ENCODE results near the gene FAM83C.
"Not testable (repeated sequence)": the region's sequence is repeated elsewhere in the genome, so short reads cannot be mapped to it uniquely, and the experiment has no call there.

Gene FAM83C

DNA sequence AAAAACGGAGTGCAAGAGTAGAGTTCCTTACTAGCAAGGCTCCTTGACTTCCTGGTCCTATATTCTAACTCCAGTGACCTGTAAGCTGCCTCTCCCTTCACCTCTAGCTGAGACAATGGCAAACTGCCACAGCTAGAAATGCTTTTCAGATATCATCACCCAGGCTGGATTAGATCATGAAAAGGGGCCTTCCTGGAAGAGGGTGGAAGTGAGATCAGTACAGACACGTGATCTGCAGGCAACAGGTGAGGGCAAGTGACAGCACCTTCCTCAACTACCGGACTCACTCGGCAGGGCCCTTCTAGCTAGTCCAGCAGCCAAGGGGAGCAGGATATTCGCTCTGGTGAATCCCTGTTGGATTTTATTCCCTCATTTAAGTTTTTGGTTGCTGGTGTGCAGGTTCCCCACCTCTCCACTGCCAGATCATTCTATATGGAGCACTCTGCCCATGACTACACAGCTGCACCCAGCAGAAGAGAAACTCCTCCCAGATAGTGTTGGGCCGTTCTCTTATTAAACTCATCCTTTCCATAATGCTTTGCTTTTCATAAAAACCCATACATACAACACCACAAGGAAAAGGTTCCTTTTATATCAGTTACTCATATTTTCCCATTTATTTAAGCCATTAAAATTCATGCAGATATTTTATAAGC lies 26.4 kb upstream of the FAM83C start:
- DNase-seq, result no peak

DNA sequence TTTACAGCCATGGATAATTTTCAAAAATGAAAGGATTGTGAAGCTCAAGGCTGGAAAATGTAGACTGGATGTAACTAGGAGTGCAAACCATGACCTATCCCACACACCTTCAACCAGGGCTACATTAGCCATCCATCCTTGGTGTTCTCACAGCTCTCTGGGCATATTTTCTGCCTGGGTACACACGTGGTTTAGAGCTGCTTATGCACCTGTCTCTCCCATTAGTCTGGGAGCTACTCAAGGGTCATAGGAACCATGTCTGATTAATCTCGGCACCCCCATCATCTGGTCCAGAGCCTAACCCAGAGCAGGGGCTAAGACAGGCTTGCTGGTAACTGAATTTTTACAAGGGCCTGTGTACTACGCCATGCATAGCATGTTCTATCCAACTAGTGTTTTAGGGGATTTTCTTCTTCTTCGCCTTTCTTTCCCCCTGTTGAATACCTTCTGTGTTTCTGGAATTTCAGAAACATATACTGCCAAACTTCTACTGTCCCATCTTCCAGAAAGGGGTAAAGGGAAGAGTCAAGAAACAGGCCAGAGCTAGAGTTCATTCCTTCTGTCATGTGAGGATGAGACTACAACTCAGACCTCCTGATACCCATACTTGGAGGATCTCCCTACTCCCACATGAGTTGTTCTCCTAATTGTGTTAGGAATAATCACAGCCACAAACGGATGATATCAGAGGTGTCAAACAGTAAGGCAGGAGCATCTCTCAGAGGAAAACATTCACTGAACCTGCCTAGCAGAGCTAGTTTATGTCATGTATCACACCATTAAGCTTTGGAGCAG lies 25.4 kb upstream of the FAM83C start:
- DNase-seq, result no peak

DNA sequence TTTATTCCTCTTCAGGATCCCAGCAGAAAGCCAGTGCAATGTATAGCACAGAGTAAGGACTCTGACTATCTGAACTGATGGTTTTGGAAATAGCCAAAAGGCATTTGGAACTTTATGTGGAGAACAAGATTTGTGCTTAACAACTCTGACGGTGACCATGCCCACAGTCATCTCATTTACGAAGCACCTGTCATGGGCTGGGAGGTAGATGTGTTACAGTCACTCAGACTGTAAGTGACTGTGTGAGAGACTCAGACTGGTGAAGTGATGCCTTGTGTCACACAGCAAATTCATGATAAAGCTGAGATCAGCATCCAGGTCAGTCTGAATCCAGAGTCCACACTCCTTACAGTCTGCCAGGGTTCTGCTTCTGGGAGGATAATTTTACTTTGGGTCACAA lies 23.9 kb upstream of the FAM83C start:
- no peak for DNase-seq

DNA sequence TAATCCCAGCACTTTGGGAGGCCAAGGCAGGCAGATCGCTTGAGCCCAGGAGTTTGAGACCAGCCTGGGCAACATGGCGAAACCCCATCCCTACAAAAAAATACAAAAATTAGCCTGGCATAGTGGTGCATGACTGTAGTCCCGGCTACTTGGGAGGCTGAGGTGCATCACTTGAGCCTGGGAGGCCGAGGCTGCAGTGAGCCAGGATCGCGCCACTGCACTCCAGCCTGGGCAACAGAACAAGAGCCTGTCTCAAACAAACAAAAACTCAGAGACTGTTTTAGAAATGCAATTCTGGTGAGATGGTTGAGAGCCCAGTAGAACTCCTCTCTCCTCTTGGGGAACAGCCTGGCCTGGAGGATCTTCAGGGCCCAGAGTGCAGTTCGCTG lies 23.4 kb upstream of the FAM83C start:
- DNase-seq, result not testable (repeated sequence)

DNA sequence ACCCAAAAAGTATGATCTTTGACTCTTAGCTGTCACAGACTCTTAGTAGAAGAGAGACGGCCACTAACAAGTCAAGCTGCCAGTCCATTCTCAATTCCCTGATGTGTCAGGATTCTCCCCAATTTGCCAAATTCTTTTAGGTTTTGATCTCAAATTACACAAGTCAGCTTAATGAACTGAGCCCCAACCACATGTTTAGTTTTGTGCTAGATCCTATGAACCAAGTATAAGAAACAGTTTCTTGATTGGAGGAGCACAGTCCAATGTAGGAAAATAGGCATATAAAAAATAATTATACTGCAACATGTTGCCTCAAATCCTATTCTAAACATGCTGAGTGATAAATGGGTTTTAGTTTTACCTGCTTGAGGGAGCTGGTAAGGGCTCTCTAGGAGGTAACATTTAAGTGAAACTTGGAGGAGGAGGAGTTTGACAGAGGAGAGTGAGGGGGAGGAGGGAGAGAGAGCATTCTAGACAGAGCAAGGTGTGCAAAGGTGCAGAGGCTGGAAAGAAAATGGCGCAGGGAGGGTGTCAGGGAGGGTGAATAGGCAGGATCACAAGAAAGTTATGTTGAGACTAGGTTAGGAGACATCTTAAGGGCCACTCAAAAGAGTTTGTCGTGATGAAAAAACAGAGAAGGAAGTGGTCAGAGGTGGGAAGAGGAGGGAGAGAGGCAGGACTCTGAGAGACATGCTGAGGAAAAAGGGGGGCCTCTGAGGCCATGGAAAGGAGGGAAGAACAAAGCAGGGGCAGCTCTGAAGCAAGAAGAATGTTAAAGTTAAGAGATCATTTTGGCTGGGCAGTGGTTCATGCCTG lies 22.8 kb upstream of the FAM83C start:
- DNase-seq, result no peak

DNA sequence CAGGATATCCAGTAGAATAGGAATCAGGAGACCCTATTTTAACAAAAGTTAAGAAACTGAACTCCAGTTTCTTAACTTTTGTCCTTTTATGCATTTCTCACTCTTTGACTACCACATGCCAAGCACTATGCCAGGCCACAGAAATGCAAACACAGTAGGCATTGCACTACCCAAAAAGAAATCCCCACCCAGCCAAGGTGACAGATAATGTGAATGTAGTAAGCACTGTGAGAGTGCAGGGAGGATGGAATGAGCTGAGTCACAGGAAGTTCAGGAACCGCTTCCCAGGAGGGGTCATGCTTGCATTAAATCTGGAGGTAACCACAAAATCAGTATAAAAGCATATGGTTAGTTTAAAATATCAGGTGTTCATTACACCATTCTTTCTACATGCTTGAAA lies 20.1 kb upstream of the FAM83C start:
- DNase-seq, result no peak

DNA sequence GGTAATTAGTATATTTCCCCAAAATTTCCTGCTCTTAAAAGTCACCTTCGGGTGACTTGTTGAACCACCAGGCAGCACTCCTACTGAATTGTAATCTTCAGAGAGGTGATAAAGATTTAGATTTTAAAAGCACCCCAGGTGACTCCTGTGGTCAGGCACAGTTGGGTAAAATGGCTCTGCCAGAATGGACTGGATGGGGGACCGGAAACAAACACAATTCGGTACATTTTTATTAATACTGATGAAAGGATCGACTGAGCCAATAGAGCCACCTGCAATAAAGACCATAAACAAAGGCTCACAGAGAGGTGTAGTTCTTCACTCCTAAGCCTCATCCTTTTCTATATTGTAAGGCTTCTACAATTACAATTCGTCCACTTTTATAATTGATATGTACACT lies 19.6 kb upstream of the FAM83C start:
- no peak for DNase-seq

DNA sequence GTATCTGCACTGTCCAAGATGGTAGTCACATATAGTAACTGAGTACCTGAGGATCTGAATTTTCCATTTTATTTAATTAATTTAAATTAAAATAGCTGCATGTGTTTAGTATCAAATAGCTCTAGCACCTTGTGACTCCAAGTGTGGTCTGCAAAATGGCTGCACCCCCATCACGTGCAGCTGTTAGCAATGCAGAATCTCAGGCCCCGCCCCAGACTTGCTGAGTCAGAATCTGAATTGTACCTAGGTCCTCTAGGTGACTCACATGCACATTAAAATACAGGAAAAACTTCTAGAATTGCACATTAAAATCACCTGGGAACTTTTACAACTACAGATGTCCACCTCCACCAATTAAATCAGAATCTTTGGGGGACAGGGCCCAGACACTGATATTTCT lies 19.2 kb upstream of the FAM83C start:
- DNase-seq, result no peak

DNA sequence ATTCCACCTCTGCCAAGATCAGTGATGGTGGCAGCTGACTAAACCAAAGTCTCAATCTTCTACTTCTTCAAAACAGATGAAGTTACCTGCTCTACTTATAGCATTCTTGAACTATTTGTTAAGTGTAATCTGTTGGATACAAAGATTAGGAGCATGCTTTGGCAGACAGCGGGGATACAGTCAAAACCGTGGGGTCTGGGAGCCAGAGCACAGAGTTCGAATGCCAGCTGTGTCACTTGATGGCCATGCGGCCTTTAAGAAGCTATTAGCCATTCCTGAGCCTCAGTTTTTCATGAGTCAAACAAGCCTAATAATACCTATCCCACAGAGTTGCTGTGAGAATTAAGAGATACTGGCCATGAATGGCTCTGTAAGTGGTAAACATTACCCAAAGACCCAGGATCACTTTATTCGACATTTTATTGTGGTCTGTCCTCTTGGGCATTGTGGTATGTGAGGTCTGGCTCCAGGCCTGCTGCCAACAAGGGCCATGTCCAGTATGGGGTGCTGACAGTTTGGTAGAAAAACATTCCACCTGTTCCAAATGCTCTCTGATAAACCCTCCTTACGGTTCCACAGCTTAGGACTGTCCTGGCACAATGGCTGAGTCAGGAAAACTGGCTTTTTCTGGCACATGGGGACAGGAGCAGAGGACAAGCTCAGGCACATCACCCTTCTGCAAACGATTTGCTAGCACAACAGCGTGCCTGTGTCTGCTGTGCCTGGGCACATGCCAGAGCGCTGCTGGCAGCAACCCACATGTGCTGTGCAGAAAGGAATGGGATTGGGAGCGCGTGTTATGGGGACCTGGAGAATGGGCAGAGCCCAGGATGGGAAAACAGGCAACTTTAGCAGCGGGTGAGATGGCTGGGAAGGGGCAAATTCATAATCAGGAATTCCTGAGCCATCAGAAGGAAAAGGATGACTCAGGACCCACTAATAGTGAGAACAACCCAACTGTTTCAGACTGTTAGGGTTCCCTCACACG lies 15.7 kb upstream of the FAM83C start:
- no peak for DNase-seq

DNA sequence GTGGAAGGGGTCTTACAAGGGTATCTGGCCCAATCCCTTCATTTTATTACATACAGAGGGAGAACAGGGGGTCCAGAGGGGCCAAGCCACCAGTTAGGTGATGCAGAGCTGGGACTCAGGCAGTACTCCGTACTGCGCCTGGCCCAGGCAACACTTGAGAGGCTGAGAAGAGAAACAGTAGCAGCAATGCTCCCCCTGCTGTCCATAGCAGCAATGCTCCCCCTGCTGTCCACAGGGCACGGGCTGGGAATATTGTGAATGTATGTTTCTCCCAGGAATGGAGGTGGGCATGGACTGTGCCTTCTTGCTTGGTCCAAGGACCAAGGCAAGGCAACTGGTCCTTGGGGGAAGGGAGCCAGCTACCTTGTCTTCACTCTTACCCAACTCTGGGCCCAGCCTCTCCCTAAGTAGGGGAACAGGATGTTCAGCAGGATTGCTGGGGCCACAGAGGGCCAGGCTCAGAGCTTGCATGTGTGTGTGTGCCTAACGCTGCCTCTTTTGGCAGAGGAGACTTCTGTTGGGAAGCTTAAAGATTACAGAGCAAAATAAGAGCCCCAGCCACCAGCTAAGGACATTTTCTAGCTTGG lies 14.8 kb upstream of the FAM83C start:
- DNase-seq, result peak; percentile 40 to 75

DNA sequence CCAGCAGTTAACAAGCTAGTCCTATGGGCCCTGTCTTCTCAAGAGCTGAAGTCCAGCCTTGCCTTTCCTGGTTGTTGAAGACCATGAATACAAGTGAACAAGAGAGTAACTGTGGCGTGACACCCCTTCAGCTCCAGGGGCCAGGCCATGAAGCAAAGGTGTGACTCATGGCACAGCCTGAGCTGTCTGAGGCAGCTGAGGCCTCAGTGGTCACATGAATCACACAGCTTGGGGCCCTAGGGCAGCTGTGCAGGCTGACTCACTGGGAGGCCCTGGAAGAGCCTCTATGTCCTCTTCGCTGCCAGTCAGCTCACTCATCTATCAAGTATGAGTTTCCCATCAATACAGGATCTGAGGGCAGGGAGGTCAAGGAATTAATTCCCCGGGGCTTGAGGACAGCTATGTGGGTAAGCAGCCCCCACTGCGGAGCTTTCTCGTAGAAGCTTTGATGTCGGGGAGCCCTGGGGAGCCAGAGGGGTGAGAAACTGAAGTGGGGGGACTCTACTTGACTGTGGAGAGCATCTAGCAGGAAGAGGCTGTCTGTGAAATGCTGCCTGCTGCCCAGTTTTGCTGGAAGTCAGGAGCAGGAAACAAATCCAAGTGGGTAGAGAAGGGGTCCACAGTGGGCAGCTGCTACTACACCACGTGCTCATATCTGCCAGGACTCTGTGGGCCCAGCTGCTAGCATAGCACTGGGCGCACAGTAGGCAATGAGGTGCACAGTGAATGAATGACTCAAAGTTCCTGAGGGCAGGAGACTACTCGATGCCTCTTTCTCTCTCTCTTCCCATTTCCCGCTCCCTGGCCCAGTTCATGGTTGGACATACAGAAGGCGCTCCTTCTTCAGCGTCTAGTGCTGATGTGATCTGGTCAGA lies 13.7 kb upstream of the FAM83C start:
- no peak for DNase-seq

DNA sequence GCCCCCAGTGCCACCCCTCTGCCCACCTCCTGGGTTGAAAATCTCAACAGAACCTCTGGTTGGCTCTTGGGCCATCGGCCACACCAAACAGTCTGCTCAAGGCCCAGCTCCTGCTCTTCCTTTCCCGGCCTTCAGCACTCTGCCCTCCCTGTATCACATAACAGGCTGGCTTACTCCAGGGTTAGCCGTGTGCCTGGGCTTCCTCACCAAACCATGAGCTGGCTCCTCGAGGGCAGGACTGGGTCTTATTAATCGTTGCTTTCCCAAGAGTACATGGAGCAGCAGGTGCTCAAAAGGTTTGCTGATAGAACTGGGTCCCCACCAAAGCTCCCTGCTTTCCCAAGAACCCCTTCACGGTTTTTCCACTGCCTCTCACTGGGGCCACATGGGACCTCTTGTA lies 12.7 kb upstream of the FAM83C start:
- DNase-seq, result no peak

DNA sequence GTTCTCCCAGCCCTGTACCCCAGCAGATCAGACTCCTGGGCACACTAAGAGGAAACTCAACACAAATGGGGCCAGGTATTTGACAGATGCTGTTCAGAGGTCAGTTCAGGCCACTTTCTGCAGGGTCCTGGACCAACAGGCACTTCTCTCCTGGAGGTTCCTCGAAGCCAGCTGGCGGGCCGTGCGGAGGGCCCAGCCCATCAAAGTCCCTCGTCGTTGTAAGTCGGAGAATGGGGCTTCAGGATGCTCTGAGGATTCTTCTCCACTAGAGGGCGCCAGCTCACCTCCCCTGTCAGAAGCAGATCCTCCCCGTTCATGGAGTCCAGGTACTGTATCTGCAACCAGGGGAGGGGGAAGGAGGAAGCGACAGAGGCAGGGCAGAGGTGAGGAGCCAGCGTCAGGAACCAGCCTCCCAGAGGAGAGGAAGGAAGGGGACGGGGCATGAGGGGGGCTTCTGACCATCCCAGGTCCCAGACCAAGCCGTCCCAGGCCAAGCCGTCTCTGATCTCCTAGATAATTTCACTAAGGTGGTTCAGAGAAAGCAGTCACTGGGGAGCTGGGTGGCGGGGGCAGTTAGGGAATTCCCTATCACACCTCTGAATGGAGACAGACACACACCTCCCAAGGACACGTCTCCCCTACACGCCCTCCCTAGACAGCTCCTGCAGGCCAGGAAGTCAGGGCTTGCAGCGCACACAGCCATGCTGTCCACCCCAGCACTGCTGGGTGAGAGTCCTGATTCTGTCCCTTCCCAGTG lies 11.7 kb upstream of the FAM83C start:
- peak; percentile 83 to 96 for DNase-seq

DNA sequence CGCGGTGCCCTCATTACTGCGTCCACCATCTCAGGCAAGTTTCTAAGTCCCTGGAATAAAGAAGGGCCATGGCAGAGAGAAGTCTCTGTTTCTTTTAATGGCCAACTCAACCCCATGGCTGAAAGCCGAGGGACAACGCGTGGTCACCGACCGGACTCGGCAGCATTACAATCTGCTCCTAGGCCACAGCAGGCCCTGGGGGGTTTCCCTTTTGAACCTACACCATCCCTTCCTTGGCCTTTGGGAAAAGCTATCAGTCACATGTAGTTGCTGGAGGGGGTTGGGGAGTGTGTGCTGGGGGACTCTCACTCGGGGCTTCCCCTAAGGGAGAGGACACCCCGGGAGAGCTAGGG lies 11.1 kb upstream of the FAM83C start:
- no peak for DNase-seq

DNA sequence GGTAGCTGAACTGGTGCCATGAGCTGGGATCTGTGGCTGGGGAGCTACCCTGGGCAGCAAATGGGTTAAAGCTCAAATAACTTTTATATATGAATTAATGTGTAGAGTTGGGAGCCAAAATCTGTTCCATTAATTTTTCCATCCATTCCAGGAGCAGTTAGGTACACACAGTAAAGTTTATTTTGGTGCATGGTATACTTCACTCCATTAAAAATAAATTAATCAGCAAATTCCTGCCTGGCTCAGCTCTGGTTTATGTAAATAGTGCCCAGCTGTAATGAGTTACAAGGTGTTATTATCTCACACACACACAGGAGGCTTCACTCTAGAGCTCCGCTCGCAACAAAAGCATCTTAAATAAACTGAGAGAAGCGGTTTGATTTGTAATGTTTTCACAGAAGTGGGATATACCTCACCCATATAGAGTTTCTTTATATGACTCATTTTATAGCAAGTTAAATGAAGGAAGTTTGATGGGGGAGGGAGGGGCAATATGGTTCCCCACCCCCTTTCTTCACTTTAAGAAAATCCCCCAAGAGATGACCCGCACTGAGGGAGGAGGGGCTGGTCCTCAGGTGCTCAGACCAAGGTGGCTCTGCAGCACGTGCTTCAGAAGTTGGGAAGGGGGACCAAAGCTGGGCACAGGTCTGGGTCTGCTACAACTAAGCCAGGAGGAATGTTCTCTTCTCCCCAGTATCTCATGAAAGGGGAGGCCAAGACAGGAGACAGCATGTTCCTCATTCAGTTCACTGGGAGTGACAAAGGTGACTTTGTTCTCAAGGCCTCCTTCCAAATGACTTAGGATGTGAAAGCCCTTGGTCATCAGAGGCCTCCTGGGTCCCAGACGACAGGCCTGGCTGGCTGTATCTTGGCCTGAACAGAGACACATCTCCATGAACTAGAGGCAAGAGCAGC lies 10.5 kb upstream of the FAM83C start:
- DNase-seq, result no peak

DNA sequence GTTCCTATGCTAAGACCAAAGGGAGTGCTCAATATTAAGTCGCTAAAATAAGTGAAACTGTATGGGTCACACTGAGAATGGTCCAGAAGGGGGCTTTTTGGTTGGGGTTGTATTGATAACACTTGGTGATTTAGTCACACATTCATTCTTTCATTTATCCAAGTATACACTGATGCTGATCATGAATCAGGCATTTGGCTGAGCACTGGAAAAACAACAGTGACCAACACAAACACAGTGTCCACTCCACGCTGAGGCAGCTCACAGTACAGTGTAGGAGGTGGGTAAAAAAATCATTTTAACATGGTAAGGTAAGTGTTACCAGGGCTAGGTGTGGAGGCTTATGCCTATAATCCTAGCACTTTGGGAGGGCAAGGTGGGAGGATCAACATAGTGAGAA lies 9.2 kb upstream of the FAM83C start:
- no peak for DNase-seq

DNA sequence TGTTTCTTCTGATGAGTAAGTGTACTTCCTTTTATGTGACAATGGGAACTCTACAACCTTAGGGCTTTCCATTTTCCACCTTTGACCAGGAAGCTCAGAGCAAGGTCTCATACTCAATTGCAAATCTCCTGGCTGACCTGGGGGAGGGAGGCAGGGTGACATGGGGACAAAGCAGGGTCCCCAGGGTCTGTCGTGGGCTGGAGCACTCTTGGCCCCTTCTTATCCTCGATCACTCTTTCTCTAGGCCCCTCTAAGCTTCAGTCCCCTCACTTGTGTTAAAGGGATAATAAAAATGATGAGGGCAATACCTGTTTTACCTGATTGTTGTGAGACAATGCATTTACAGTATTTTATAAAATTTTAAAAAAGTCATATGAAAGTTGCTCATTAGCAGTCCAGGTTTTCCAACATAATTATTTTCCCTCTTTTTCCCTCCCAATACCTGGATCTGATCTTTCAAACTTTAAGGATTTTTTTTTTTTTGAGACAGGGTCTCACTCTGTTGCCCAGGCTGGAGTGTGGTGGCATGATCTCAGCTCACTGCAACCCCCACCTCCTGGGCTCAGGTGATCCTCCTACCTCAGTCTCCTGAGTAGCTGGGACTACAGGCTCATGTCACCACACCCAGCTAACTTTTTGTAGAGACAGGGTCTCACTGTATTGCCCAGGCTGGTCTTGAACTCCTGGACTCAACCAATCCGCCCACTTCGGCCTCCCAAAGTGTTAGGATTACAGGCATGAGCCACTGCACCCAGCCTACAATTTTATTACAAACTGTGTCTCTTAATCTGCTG lies 8.4 kb upstream of the FAM83C start:
- DNase-seq, result no peak

DNA sequence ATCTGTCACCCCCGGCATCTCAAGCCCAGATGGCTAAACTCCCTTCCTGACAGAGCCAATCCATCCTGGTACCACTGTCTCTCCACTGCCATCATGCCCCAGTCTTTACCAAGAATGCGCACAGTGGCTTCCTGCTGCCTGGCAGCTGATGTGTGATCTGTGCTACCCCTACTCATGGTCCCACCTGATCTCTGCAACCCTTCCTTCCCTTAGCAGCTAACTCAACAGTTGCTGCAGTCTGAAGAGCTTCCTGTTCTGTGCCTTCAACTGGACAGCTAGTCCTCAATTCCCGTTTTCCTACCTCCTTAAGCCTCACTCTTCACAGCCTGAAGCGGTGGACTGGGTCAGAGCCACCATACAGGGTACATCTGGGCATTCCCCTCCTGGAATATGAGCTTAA lies 7.6 kb upstream of the FAM83C start:
- DNase-seq, result no peak

DNA sequence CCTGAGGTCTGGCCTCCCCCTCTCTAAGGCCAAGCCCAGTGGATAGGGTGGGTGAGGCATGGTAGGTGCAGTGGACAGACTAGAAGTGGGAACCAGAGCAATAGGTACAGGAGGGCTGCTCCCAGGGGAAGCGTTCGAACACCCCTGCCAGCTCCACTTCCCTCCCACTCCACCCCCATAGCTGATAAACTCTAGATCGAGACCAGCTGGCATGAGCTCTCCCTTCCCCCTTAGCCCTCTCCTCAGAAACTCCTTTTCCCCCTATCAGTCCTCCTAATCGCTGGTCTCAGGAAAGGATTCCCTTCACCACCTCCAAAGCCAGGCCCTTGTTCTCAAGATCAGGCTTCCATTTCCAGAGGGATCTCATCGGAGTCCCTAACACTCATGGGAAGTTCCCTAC lies 6.0 kb upstream of the FAM83C start:
- no peak for DNase-seq
